OCI-LY3 (cell line): ENCODE data around the gene MTA2.

Experiments used
- H2AFZ ChIP-seq: fragments of 200-600, 300-600 bp; shearing (Covaris generic); 2 replicates; pipeline ENCODE4 v1.6.0; 2014; ENCODE audit warnings: antibody characterized with exemption, low read depth, low read length
- H3K27ac ChIP-seq: fragments of 200-600, 300-600 bp; sonication (generic); 2 replicates; pipeline ENCODE4 v1.5.1; 2014; ENCODE audit warnings: mild to moderate bottlenecking, low read length, moderate library complexity, mixed read lengths
- H3K27me3 ChIP-seq: fragments of 200-600, 300-600 bp; sonication (generic); 2 replicates; pipeline ENCODE4 v1.6.1; 2014; ENCODE audit warnings: low read depth, low read length, mixed read lengths
- H3K36me3 ChIP-seq: fragments of 200-600, 300-600 bp; sonication (generic); replicated peaks from 2 replicates; pipeline ENCODE3; 2014; ENCODE audit warnings: low read depth, low read length, mixed read lengths
- H3K4me1 ChIP-seq: fragments of 300-600, 200-600 bp; sonication (generic); 2 replicates; pipeline ENCODE4 v1.6.1; 2014; ENCODE audit warnings: low read length, mixed read lengths
- H3K4me2 ChIP-seq: fragments of 200-600, 300-600 bp; sonication (generic); 2 replicates; pipeline ENCODE4 v1.6.1; 2014; ENCODE audit warnings: low read length, mixed read lengths
- H3K4me3 ChIP-seq: fragments of 300-600, 200-600 bp; sonication (generic); 2 replicates; pipeline ENCODE4 v1.5.1; 2014; ENCODE audit warnings: antibody characterized with exemption, mild to moderate bottlenecking, low read length, moderate library complexity
- H3K79me2 ChIP-seq: fragments of 300-600, 200-600 bp; shearing (Covaris generic); 2 replicates; pipeline ENCODE4 v1.6.1; 2014; ENCODE audit warnings: mild to moderate bottlenecking, low read length, mixed read lengths
- H3K9ac ChIP-seq: fragments of 300-600, 200-600 bp; shearing (Covaris generic); 2 replicates; pipeline ENCODE4 v1.6.0; 2014; ENCODE audit warnings: mild to moderate bottlenecking, low read length, moderate library complexity
- H3K9me3 ChIP-seq: fragments of 200-600, 300-600 bp; shearing (Covaris generic); 2 replicates; pipeline ENCODE4 v1.6.1; 2014; ENCODE audit warnings: low read length, mixed read lengths; ENCODE audit not compliant: insufficient read depth
- H4K20me1 ChIP-seq: fragments of 200-600, 300-600 bp; sonication (generic); 2 replicates; pipeline ENCODE4 v1.6.1; 2016; ENCODE audit warnings: low read length, mixed read lengths; ENCODE audit not compliant: insufficient read depth
- CTCF ChIP-seq: fragments of 200-600, 300-600 bp; sonication (generic); IDR thresholded peaks from 2 replicates; pipeline ENCODE4 v1.5.1; 2014; ENCODE audit warnings: antibody characterized with exemption, low read length, low read depth
- EZH2phosphoT487 ChIP-seq: fragments of 200-600 bp; shearing (Covaris generic); IDR thresholded peaks from 2 replicates; pipeline ENCODE4 v1.6.1; 2018; ENCODE audit warnings: antibody characterized with exemption, mixed run types, low read depth

Gene MTA2

GRCh38 chr11:62558669-62559068, 43.0 kb downstream of the MTA2 start:
- TF ChIP-seq CTCF, result no peak
- TF ChIP-seq EZH2phosphoT487, result no peak
- H3K4me2 ChIP-seq, result peak overlapping the region; percentile 86
- H3K9ac ChIP-seq, result 0 out of 2 replicates have a peak overlapping the region, but pooled peaks have one; percentile 92
- no peaks in the 10 kb centered on the region for H3K9me3 ChIP-seq
- H3K79me2 ChIP-seq, result peaks cover 50% of the 10 kb centered on the region
- no peaks in the 10 kb centered on the region for H3K27me3 ChIP-seq
- H2AFZ ChIP-seq, result no peak overlapping the region
- peaks cover 49% of the 10 kb centered on the region for H3K36me3 ChIP-seq
- H4K20me1 ChIP-seq, result peaks cover 8% of the 10 kb centered on the region; the same call in 1 of the 2 replicates
- peaks cover 73% of the 10 kb centered on the region for H3K4me1 ChIP-seq
- peak overlapping the region; percentile 9; the same call in 1 of the 2 replicates for H3K4me3 ChIP-seq
- H3K27ac ChIP-seq, result peak overlapping the region; percentile 96

- TF ChIP-seq EZH2phosphoT487 (no peak), CTCF (no peak)
- H3K27me3 ChIP-seq, result no peaks in the 10 kb centered on the region
- H3K4me3 ChIP-seq, result peak overlapping the region; percentile 63
- peaks cover 4% of the 10 kb centered on the region; the same call in 1 of the 2 replicates for H4K20me1 ChIP-seq
- peaks cover 2% of the 10 kb centered on the region; the same call in 1 of the 2 replicates for H3K9me3 ChIP-seq
- peaks cover 50% of the 10 kb centered on the region for H3K36me3 ChIP-seq
- H3K9ac ChIP-seq, result peak overlapping the region; percentile 92
- peaks cover 44% of the 10 kb centered on the region for H3K79me2 ChIP-seq
- peak overlapping the region; percentile 86 for H3K4me2 ChIP-seq
- no peak overlapping the region for H2AFZ ChIP-seq
- peaks cover 89% of the 10 kb centered on the region for H3K4me1 ChIP-seq
- H3K27ac ChIP-seq, result peak overlapping the region; percentile 96
Observed at GRCh38 chr11:62556875-62557631, 44.6 kb downstream of the MTA2 start.

GRCh38 chr11:62556108-62556874, 45.4 kb downstream of the MTA2 start:
- TF ChIP-seq CTCF (no peak), EZH2phosphoT487 (no peak)
- Histone ChIP-seq H3K9ac (peak overlapping the region; percentile 92), H3K27me3 (no peaks in the 10 kb centered on the region), H2AFZ (no peak overlapping the region), H3K27ac (peak overlapping the region; percentile 96), H3K4me3 (peak overlapping the region; percentile 63), H3K4me2 (peak overlapping the region; percentile 86), H3K4me1 (peaks cover 94% of the 10 kb centered on the region), H4K20me1 (peaks cover 4% of the 10 kb centered on the region; the same call in 1 of the 2 replicates), H3K79me2 (peaks cover 41% of the 10 kb centered on the region), H3K9me3 (peaks cover 2% of the 10 kb centered on the region; the same call in 1 of the 2 replicates), H3K36me3 (peaks cover 50% of the 10 kb centered on the region)
